ENCODE measurements around the gene AFTPH. TPM values are rescaled to one million over a fixed set of nuclear protein-coding genes. Genes with fewer than 3 reads are reported as not detected.

Gene AFTPH
- polyA plus RNA-seq, 3 donors, result 22.3 to 28.6 (median 28.4) TPM

DNA sequence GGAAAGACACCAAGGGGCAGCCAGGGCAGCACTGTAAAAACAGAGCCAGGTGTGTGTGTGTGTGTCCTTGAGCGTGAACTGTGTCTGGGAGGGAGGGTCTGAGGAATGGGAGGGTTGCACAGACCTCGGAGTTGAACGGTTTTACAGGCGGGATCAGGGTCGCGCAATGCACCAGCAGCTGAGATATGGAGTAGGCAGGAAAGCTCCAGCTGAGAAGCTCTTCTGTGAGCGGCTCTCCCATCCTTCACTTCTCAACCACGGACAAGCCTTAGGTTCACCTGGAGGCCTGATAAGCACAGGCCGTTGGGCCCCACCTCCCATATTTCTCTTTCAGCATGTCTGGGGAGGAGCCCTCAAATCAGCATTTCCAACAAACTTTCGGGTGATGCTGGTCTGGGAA is 117.5 kb downstream of the AFTPH start:
- DNase-seq, result no peak
- H3K4me2 ChIP-seq (replicated peaks; ENCODE audit: extremely low read depth, low read length, poor library complexity, severe bottlenecking), result no peak overlapping the region

More for the DNA sequence above, 117.5 kb downstream of the AFTPH start:
- H3K4me3 Mint-ChIP-seq, result no peak overlapping the region
- H3K27ac Mint-ChIP-seq, result peak overlapping the region in 5 of 7 donors; percentile 27 to 76 (median 47)
- TF ChIP-seq, protein P1, sequence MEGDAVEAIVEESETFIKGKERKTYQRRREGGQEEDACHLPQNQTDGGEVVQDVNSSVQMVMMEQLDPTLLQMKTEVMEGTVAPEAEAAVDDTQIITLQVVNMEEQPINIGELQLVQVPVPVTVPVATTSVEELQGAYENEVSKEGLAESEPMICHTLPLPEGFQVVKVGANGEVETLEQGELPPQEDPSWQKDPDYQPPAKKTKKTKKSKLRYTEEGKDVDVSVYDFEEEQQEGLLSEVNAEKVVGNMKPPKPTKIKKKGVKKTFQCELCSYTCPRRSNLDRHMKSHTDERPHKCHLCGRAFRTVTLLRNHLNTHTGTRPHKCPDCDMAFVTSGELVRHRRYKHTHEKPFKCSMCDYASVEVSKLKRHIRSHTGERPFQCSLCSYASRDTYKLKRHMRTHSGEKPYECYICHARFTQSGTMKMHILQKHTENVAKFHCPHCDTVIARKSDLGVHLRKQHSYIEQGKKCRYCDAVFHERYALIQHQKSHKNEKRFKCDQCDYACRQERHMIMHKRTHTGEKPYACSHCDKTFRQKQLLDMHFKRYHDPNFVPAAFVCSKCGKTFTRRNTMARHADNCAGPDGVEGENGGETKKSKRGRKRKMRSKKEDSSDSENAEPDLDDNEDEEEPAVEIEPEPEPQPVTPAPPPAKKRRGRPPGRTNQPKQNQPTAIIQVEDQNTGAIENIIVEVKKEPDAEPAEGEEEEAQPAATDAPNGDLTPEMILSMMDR (IDR thresholded peaks at IDR 0.05), result no peak
- peaks cover 80% of the 10 kb centered on the region for H4K20me1 ChIP-seq (ENCODE audit: insufficient read depth, low read length)
- 90% methylated on average over 3 of the region's 10 CpGs for WGBS (ENCODE audit: insufficient coverage)
- H3K79me2 ChIP-seq (ENCODE audit: insufficient read depth, low read length), result peaks cover 100% of the 10 kb centered on the region
- no peaks in the 10 kb centered on the region for H3K9me3 ChIP-seq (replicated peaks in 1 of 2; ENCODE audit: control insufficient read depth in 1 of 2, insufficient read depth in 1 of 2, low read length in 2 of 2)
- intact Hi-C loops (cut with micrococcal nuclease), result loop anchor here (5.0 to 10.0 kb wide), 2 partner anchors 34 to 117 kb away; partner anchors contain the start of gene AFTPH (in 1 of the 2)
- H2AFZ ChIP-seq (ENCODE audit: insufficient read depth, low read depth, low read length, poor library complexity, severe bottlenecking), result no peak overlapping the region
- peak overlapping the region in 1 of 2 donors; percentile 97 for H3K27ac ChIP-seq (ENCODE audit: low read depth in 1 of 2, low read length in 2 of 2)
- H3K36me3 ChIP-seq (replicated peaks in 1 of 2; ENCODE audit: control insufficient read depth in 1 of 2, insufficient read depth in 2 of 2, low read length in 2 of 2), result peaks cover 0 to 7% of the 10 kb centered on the region in 2 donors
- peaks cover 61 to 72% of the 10 kb centered on the region in 2 donors for H3K4me1 ChIP-seq (ENCODE audit: control insufficient read depth in 1 of 2, insufficient read depth in 2 of 2, low read length in 2 of 2)
- no peak overlapping the region for H3K9ac ChIP-seq (ENCODE audit: insufficient read depth, low read length, poor library complexity, severe bottlenecking)
- peaks cover 17 to 22% of the 10 kb centered on the region in 2 donors for H3K36me3 Mint-ChIP-seq
- peaks cover 0 to 5% (median 0%) of the 10 kb centered on the region in 7 donors for H3K9me3 Mint-ChIP-seq
- H3K27me3 ChIP-seq (ENCODE audit: control insufficient read depth in 2 of 2, insufficient read depth in 2 of 2, low read length in 2 of 2), result no peaks in the 10 kb centered on the region
- H3K27me3 Mint-ChIP-seq (ENCODE audit: low read depth in 3 of 3), result no peaks in the 10 kb centered on the region
- H3K4me3 ChIP-seq (replicated peaks in 1 of 3; ENCODE audit: low read depth in 2 of 3, low read length in 3 of 3), result no peak overlapping the region
- H3K4me1 Mint-ChIP-seq, result peaks cover 90% of the 10 kb centered on the region

Small RNAs within 50 kb of the gene (small RNA-seq; reads per million reads assigned to genes)
- gene RNU6-100P (ENCODE audit: insufficient read length, low read depth), result not detected

Other genes starting within 250 kb of the AFTPH start
- under 1 TPM; 0.04 to 0.30 (median 0.22) TPM for gene LGALSL, start 70.2 kb upstream of the AFTPH start, polyA plus RNA-seq
- 10 to 100 TPM in 1 of 3 donors, 1 to 10 TPM in 2; 8.5 to 68.7 (median 8.8) TPM for gene SERTAD2, start 129.6 kb downstream of the AFTPH start, polyA plus RNA-seq